Progenitor cell of endocrine pancreas (in vitro differentiated cells): ENCODE results near the gene ZNF57. TPM values are rescaled to one million over a fixed set of nuclear protein-coding genes. Genes with fewer than 3 reads are reported as not detected.

Source experiments
- DNase-seq: peaks from one replicate; pipeline ENCODE4 v3.0.0; 2021; ENCODE audit warnings: low spot score; ENCODE audit not compliant: unreplicated experiment
- H3K27ac Mint-ChIP-seq: 2 replicates; pipeline ENCODE4 v1.8.0; 2021; ENCODE audit warnings: mild to moderate bottlenecking, moderate library complexity, mixed read lengths
- H3K27me3 Mint-ChIP-seq: 2 replicates; pipeline ENCODE4 v1.8.0; 2021; ENCODE audit warnings: mixed read lengths
- H3K36me3 Mint-ChIP-seq: 2 replicates; pipeline ENCODE4 v1.8.0; 2022; ENCODE audit warnings: mixed read lengths; ENCODE audit not compliant: insufficient read depth
- H3K4me1 Mint-ChIP-seq: 2 replicates; pipeline ENCODE4 v1.8.0; 2021; ENCODE audit warnings: low read depth, mixed read lengths
- H3K4me3 Mint-ChIP-seq: 2 replicates; pipeline ENCODE4 v1.8.0; 2021; ENCODE audit warnings: low read depth, mild to moderate bottlenecking, moderate library complexity, mixed read lengths
- H3K9me3 Mint-ChIP-seq: 2 replicates; pipeline ENCODE4 v1.8.0; 2021; ENCODE audit warnings: low read depth, mixed read lengths
- total RNA-seq: library from RNA; stranded (reverse); gene quantifications from 2 replicates; pipeline ENCODE4 v1.2.1, GENCODE V29; 2021
- TF ChIP-seq, protein P1 (sequence below): fragments of 200-600 bp; sonication (generic); IDR thresholded peaks from one replicate; pipeline ENCODE4 v1.5.0; 2021; ENCODE audit warnings: antibody characterized with exemption, mild to moderate bottlenecking; ENCODE audit not compliant: unreplicated experiment

The ZNF57 gene
- total RNA-seq, 1 donor from 2014 or later: 3.8 TPM

DNA sequence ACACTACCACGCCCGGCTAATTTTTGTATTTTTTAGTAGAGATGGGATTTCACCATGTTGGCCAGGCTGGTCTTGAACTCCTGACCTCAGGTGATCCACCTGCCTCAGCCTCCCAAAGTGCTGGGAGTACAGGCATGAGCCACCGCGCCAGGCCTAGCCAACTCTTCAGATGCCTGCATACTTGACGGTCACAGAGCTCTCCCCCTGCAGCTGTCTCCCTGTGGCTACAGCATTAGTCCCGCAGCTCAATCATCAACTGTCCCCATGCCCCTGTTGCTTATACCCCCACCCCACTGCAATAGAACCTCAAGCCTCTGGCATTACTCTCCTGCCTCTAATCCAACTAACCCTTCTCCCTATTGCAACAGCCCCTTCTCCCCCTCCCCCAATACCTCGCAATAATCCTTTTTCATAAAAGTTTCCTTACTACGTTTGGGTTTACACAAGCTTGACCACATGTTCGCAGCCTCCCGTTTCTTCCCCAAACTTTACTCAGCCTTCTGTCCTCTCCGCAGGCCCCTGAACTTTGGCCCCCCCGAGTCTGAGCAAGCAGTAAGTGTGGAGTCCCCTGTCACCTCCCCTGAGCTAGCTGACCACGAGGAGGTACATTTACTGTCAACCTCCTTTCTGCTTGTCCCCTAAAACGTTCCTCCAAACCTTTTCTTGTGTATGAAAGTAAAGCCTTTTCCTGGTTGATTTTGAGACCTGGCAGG lies 42.4 kb downstream of the ZNF57 start:
- peak overlapping the region; percentile 67 for H3K27ac Mint-ChIP-seq
- H3K4me3 Mint-ChIP-seq: peak overlapping the region; percentile 60
- H3K4me1 Mint-ChIP-seq: peaks cover 10% of the 10 kb centered on the region
- DNase-seq: no peak
- peaks cover 11% of the 10 kb centered on the region for H3K9me3 Mint-ChIP-seq
- TF ChIP-seq, protein P1, sequence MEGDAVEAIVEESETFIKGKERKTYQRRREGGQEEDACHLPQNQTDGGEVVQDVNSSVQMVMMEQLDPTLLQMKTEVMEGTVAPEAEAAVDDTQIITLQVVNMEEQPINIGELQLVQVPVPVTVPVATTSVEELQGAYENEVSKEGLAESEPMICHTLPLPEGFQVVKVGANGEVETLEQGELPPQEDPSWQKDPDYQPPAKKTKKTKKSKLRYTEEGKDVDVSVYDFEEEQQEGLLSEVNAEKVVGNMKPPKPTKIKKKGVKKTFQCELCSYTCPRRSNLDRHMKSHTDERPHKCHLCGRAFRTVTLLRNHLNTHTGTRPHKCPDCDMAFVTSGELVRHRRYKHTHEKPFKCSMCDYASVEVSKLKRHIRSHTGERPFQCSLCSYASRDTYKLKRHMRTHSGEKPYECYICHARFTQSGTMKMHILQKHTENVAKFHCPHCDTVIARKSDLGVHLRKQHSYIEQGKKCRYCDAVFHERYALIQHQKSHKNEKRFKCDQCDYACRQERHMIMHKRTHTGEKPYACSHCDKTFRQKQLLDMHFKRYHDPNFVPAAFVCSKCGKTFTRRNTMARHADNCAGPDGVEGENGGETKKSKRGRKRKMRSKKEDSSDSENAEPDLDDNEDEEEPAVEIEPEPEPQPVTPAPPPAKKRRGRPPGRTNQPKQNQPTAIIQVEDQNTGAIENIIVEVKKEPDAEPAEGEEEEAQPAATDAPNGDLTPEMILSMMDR: no peak
- H3K36me3 Mint-ChIP-seq: peaks cover 32% of the 10 kb centered on the region
- H3K27me3 Mint-ChIP-seq: no peaks in the 10 kb centered on the region

DNA sequence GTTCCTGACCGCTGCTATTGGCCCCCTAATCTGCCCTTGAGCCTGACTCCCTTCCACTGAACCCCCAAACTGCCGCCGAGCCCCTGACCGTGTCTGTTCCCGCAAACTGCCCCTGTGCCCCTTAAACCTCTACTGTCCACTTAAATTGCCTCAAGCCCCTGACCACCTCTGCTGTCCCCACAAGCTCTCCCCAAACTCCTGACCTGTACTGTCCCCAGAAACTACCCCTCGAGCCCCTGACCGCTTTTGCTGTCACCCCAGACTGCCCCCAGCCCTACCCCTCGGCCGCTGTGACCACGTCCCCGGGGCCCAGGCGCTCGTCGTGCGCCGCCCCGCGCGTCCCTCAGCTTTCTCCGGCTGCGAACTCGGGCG lies 43.7 kb downstream of the ZNF57 start:
- Mint-ChIP-seq H3K27ac (peak overlapping the region; percentile 95), H3K36me3 (peaks cover 28% of the 10 kb centered on the region), H3K4me3 (peak overlapping the region; percentile 84), H3K9me3 (peaks cover 11% of the 10 kb centered on the region), H3K27me3 (no peaks in the 10 kb centered on the region), H3K4me1 (peaks cover 17% of the 10 kb centered on the region)
- TF ChIP-seq, protein P1: no peak
- no peak for DNase-seq

DNA sequence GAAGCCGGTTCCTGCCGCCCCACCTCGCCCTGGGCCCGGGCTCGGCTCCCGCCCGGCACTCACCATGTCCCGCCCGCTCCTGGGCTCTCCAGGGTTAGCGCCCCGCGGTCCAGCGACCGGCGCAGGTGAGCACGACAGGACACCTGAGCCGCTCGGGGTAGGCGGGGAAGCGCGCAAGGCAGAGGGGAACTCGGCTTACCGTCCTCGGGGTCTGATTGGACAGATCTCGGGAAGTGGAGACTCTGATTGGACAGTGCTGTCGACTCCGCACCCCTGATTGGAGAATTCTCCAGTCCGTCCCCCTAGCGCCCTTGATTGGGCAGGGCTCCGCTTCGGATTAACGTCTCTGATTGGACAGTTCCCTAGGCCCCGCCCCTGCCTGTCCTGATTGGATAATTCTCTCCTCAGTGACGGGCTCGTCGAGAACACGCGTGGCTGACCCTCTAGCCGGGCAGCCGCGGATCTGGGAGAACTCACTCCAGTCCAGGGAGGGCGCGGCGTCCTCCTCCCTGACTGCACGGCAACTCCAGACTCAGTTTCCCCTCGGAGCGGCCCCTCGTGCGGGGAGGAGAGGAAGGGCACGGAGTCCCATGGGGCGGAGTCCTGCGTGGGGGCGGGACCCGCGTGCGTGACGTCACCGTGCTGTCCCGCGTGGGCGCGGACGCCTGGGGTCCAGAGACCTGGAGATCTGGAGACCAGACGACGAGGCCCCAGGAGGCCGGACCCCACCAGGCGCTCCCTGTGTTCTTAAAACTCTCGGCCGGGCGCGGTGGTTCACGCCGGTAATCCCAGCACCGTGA lies 44.2 kb downstream of the ZNF57 start, which contains the start of gene ZNF77:
Gene ZNF77 (minus strand): TSS at position 197 of the 800 bp plus-strand sequence. CDS start 131 bp downstream, at position 66.
- Mint-ChIP-seq H3K36me3 (peaks cover 23% of the 10 kb centered on the region), H3K4me3 (peak within 1 kb of the TSS; percentile 84), H3K27ac (peak within 1 kb of the TSS; percentile 95), H3K4me1 (peaks cover 23% of the 10 kb centered on the region), H3K27me3 (no peaks in the 10 kb centered on the region), H3K9me3 (peaks cover 11% of the 10 kb centered on the region)
- peak; percentile 92 for DNase-seq
- TF ChIP-seq, protein P1: no peak

DNA sequence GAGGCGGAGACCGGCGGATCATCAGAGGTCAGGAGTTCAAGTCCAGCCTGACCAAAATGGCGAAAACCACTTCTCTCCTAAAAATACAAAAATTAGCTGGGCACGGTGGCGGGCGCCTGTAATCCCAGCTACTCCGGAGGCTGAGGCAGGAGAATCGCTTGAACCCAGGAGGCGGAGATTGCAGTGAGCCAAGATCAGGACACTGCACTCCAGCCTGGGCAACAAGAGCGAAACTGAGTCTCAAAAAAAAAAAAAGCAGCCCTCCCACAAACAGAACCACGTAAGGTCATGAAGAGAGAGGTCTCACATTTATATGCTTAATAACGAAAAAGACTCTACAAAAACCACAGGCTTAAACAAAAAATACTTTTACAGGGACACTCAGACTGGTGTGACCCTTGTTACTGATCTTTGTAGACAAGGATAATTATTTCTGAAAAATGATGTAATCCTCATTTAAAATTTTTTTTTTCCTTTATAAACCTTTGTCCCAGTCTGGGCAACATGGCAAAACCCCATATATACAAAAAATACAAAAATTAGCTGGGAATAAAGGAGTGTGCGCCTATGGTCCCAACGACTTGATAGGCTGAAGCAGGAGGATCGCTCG lies 45.0 kb downstream of the ZNF57 start:
- DNase-seq: no peak
- H3K27ac Mint-ChIP-seq: peak overlapping the region; percentile 20
- H3K36me3 Mint-ChIP-seq: peaks cover 22% of the 10 kb centered on the region
- TF ChIP-seq, protein P1: no peak
- H3K4me1 Mint-ChIP-seq: peaks cover 23% of the 10 kb centered on the region
- peak overlapping the region; percentile 84 for H3K4me3 Mint-ChIP-seq
- H3K27me3 Mint-ChIP-seq: no peaks in the 10 kb centered on the region
- H3K9me3 Mint-ChIP-seq: peaks cover 11% of the 10 kb centered on the region

DNA sequence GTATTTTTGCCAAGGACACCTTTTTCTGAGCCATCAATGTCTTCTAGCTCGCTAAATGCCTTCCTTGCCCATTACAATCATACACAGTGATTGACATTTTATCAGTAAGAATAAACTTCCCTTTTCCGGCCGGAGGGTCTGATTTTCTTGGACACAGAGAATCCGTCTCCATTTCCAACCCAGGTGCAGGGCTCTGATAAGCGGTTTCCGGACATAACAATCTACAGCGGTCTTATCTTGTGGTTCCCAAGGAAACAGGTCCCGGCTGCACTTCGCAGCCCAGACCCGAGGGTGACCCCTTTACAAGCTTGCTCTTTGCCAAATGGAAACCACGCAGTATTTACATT lies 49.2 kb downstream of the ZNF57 start:
- no peaks in the 10 kb centered on the region for H3K27me3 Mint-ChIP-seq
- TF ChIP-seq, protein P1: no peak
- no peak for DNase-seq

More for the DNA sequence above, 49.2 kb downstream of the ZNF57 start:
- Mint-ChIP-seq H3K4me3 (peak overlapping the region; percentile 98), H3K36me3 (peaks cover 12% of the 10 kb centered on the region), H3K4me1 (peaks cover 39% of the 10 kb centered on the region), H3K9me3 (peaks cover 11% of the 10 kb centered on the region), H3K27ac (peak overlapping the region; percentile 96)
